ENCODE data around the gene ADRA2B.
"Not testable (repeated sequence)": the region's sequence is repeated elsewhere in the genome, so short reads cannot be mapped to it uniquely, and the experiment has no call there.

ADRA2B gene

DNA sequence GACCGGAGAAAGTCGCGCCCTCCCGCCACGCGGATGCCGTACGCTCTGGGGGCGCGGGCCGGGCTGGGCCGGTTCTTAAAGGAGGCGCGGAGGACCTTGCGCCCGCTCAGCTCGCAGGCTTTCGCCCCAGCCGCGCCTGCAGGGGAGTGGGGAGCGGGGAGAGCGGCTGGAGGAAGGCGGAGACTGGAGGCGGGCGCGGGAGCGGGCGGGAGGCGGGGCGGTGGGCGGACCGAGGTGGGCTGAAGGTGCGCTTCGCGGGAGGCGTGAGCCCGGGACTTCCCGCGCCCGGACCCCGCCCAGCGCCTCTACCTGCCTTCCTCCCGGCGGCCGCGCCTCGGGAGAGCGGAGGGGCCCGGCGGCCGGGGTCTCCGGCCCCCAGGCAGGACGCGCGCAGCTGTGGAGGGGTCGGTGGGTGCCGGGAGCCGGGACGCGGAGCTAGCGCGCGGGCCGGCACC lies at the start of gene ADRA2B:
Gene ADRA2B (minus strand): TSS at position 148 of the 455 bp plus-strand sequence. CDS start 422 bp downstream, outside the sequence.
- DNase-seq (ENCODE audit: low read depth): peak; percentile 7

DNA sequence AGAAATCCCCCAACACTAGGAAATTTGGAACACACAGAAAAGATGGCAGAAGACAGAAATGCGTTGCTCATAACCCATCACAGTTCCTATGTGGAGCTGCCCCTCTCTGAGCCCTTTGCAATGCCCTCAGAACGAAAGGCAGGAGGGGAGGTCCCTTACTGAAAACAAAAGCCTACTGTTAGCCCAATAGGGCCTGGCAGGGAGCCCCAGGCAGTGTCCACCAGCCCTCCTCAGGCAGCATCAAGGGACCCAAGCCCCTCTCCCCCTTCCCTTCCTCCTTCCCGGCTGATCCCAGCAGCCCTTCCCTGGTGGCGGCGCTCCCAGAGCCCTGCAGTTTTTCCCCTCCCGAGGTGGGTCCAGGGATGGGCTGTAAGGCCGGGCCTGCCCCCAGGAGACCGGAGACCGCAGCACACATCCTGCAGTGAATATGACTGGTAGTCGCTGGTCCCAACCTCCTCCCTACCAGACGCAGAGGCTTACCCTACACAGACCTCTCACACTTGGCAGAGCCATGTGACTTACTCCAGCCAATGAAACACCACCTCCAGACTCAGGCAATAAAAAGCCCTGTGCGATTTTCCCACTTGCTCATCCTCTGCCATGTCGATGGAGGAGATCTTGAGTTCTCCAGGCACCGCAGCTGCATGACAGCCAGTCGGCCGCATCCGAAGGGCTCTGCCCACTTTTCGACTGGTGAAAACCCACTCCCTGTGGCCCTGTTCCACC lies 48.3 kb upstream of the ADRA2B start:
- DNase-seq (ENCODE audit: low read depth): no peak

DNA sequence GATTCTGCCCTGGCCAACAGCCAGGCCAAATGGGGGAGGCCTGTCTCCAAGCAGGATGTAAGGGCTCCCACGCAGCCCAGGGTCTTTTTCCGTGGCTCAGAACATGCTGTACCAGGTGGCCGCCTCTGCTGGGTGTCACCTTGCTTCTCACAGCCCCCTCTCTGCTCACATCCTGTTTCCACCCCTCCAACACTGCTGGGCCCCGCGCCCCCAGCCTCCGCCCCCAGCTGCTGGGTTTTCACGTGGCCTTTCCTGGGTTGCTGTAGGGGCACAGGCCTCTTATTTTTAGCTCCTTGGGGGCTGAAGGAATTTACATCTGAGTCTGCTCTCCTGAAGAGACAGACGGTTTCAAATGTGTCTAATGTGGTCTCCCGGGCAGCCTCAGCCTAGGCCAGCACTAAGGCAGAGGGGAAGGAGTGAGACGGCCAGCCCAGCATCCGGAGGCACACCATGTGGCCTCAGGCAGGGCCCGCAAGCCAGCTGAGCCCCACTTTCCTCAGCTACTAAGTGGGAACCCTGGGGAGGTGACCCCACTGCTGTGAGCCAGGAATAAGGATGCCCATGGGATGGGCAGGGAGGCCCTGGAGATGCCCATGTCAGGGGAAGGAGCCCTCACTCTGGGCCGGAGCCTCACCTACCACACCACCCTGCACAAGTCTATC lies 47.5 kb upstream of the ADRA2B start:
- no peak for DNase-seq (ENCODE audit: low read depth)

DNA sequence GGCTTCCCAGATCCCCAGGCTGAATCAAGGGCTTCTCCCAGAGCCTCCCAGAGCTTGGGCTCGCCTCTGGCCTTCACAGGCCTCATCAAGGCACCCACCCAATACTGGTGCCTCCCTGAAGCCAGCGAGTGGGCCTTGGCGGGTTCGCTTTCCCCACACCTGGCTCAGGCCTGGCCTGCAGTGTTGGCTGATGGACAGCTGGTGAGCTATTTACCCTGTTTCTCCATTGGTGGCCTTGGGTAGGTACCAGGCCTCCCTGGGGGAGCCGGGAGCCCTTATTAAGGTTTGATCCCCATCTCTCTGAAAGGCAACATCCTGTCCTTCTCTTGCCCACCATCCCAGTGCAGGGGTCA lies 47.0 kb upstream of the ADRA2B start:
- DNase-seq (ENCODE audit: low read depth): no peak

DNA sequence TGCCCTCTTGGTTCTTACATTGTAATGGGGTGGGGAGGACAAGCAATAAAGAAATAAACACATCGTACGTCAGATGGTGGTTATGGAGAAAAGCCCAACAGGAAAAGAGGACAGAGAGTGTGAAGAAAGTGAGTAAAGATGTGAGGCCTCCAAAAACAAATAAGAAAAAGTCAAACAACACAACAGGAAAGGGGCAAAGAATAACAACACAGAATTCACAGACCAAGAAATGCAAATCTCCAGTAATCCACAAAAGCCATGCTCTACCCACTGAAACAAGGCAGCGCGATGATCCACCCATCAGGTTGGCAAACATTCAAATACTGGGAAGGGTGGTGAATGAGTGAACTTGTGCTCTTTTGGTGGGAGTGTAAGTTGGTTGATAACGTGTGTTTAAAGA lies 45.5 kb upstream of the ADRA2B start:
- DNase-seq (ENCODE audit: low read depth): peak; percentile 21

DNA sequence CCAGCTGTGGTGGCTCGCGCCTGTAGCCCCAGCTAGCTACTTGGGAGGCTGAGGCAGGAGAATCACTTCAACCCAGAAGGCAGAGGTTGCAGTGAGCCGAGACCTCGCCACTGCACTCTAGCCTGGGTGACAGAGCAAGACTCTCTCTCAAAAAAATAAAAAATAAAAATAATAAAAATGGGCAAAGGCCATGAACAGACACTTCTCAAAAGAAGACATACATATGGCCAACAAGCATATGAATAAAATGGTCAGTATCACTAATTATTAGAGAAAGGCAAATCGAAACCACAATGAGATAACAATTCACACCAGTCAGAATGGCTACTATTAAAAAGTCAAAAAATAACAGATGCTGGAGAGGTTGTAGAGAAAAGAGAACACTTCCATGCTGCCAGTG lies 44.0 kb upstream of the ADRA2B start:
- DNase-seq (ENCODE audit: low read depth): not testable (repeated sequence)

DNA sequence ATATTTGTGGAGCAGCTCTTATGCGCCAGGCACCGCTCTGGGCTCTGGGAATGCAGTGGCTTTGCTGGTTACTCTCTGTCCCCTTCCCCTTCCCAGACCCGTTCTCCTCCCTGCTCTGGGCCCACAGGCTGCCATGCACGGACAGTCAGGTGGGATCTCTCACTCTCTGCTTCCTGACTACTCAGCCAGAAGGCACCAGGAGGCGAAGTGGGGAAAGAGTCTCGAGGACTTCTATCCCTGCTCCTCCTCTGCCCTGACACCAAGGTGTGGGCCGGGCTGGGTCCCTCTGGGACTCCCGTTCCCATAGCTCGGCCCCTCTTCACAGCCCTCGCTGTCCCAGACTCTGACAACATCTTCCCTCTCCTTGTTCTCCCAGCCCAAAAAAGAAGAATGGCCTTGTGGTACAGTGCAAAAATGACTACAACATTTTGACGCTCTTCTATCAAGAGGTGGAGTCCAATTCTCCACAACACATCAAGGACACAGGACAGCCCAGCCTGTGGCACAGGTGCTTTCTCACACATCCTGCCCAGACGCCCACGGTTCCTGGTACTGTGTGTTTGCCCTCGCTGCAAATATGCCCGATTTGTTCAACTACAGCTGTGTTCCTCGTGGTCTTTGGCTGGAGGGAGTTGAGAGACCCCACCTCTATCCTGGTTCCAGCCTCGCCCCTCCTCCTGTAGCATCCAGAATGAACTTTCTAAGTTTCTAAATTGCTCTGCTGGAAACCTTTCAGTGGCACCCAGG lies 42.9 kb upstream of the ADRA2B start:
- DNase-seq (ENCODE audit: low read depth): no peak

DNA sequence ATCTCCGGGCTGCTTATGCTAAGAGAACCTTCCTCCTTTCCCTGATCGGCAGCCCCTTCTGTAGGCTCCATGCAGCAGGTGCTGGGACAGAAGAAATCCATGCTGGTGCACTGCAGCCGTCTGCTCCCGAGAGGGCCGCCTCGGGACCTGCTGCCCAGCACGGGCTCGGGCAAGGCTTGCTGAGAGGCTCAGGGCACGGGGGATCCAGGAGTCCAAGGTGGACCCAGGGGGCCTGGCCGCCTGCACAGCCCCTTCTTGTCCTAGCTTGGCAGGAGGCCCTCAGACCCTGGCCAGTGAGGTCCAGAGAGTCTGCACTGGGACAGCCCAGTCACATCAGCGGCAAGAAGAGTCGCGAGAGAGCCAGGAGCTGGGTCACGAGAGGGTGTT lies 42.2 kb upstream of the ADRA2B start:
- no peak for DNase-seq (ENCODE audit: low read depth)

DNA sequence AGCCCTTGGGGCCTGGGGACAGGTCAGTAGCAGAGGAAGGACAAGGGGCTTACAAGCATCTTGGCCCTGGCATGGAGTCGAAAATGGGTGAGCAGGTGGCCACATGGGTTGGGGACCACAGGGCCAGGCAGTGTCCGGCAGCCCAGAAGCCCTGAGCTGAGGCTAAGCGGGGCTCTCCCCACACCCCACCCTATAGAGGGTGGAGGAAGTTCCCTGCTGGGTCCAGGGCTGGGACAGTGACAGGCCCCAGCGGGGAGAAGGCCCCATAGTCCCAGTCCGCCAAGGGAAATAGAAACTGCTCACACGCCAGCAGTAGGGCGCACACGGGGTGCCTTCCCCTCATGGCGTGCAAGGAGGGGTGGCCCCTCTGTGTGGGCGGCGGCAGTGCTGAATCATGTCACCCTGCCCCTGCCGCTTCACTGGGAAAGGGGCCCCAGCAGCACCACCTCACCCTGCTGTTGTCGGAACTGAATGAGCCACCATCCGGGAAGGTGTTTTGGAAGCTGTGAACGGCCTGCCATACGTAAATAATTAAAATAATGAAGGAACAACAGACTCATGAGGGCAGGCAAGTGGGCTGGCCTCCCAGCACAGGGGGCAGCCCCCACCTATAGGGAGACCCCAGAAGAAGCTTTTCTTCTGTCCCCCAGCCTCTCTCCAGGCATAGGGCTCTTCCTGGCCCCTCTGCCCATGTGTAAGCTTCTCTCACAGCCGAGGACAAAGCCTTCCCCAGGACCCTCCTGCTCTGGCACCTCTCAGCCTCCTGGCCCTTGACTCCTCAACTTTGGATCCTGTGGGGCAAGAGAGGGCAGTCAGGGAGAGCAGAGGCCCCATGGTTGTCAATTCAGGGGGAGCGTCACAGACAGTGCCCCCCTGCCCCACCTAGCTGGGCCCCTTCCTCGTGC lies 41.5 kb upstream of the ADRA2B start:
- DNase-seq (ENCODE audit: low read depth): no peak

DNA sequence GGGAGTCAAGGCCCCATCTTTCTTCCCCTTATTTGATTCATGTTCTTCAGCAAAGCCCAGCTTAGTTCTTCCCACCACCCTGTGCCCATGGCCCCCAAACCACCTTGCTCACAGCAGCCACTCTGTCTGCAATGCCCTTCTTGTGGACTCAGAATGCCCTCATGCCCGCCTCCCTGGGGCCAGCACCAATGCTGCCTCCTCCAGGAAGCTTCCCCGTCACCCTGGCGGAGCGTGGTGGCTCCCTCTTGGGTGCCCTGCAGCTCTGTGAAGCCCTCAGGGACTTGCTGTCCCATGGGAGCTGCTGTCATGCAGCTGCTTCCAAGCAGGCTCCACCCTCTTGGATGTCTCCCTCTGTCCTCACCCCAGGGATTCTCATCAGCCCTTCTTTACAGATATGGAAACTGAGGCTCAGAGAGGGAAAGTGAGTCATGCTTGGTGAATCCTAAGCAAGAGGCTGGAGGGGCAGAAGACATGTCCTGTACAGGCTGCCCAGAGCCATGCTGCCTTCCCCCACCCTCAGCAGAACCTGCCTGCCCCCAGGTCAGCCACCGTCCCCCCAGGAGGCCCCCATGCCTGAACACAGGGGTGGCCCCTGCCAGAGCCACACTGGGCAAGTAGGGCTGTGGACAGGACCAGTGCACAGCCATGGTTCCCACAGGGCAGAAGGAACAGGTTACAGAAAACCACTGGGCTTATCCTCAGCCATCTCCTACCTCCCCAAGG lies 40.7 kb upstream of the ADRA2B start:
- no peak for DNase-seq (ENCODE audit: low read depth)

DNA sequence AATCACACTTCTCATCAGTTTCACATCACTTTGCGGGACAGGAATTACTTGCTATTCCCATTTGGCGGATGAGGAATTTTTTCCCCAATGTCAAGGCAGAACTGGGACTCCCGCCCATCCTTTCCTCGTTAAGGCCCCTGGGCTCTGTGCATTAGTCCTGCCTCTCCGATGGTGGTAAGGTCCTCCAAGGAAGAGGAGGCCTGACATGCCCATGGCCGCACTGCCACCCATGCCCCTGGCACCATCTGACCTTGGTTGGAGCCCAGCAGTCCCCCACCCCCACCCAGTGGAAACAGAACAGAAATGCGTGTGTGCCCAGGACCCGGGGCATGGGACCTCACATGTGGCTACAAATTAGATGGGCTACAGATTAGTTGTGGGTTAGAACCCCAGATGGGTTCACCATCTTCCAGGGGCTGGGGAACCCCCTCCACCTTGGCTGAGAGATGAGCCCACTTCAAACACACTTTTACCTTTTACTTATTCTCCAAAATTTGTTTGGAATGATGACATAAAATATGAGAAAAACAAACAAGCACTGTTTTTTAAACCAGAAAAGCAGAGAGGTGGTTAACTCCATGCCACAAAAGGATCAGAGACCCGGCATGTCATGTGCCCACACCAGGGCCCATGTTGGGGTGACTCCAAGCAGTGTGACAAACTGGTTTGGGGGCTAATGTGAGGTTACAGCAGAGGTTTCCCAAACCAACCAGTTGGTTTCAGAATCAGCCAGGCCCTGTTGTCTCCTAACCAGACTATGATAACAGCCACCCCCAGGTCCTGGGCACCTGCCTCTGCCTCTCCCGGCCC lies 39.8 kb upstream of the ADRA2B start:
- DNase-seq (ENCODE audit: low read depth): no peak

DNA sequence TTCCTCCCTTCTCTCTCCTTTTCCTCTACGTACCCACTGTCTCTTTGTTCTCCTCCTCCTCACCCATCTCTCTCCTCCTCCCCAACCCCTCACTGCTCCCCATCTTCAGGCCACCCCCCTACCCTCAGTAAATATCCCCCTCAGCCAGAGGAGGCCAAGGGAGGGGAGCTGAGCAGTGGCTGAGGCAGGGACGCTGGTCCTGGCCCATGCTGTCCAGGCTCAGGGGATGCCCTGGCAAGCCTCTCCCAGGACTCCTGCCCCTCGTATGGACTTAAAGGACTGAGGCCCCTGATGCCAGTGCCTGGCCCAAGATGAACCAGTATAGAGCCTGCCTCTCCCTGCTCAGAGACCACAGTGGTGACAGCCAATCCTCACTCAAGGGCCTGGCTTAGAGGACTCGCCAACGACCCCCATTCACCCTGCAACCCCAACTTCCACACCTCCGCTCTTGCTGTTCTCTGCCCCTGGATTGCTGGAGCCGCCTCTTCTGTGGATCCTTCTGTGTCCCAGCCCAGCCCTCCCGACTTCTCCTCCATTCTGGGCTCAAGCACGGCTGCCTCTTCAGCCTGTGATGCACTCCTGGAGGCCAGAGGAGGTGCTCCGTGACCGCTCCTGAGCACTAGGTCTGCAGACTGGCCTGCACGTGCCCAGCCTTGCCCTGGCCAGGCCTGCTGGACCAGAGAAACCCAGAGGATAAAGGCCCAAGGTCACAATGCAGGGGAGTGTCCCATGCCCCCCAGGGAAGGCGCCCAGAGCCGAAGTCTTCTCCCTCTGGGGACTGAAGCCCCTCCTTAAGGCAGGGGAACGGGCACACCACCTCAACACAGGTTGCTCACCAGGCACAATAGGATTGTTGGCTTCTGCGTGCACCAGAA lies 38.4 kb upstream of the ADRA2B start:
- DNase-seq (ENCODE audit: low read depth): no peak

DNA sequence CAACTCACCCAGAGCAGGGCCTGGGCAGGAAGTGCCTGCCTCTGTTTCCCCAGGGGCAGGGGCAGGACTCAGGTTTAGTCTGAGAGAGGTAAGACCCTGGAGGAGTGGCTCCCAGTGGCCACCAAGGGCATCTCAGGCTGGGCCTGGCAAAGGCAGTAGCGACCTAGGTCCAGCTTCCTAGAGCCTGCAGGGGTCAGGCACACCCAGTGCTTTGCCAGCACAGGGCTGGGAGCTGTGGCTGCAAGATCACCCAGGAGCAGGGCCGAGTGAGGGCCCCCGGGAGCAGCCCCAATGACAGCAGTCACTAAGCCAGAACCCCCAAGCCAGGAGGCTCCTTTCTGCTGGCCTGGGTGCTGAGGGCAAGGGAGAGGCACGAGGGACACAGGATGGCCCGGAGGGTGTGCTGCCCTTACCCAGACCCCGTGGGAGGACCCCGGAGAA lies 37.6 kb upstream of the ADRA2B start:
- no peak for DNase-seq (ENCODE audit: low read depth)

DNA sequence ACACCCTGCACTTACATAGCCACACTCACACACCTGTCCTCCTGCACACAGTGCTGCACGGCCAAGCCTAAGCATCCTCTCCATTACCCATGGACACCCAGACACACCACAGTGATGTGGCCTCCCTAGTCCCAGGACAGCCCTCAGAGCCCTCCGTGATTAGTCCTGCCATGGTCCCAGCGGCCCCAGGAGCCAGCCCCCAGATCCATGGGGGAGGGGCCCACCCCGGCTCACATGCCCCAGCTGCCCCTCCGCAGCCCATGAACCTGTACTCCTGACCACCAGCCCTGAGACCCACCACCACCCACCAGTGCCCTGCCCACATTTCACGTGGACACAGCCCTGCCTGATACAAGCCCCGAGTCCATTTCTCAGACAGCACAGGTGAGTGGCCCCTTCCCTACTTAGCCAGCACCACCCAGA lies 36.9 kb upstream of the ADRA2B start:
- DNase-seq (ENCODE audit: low read depth): no peak

DNA sequence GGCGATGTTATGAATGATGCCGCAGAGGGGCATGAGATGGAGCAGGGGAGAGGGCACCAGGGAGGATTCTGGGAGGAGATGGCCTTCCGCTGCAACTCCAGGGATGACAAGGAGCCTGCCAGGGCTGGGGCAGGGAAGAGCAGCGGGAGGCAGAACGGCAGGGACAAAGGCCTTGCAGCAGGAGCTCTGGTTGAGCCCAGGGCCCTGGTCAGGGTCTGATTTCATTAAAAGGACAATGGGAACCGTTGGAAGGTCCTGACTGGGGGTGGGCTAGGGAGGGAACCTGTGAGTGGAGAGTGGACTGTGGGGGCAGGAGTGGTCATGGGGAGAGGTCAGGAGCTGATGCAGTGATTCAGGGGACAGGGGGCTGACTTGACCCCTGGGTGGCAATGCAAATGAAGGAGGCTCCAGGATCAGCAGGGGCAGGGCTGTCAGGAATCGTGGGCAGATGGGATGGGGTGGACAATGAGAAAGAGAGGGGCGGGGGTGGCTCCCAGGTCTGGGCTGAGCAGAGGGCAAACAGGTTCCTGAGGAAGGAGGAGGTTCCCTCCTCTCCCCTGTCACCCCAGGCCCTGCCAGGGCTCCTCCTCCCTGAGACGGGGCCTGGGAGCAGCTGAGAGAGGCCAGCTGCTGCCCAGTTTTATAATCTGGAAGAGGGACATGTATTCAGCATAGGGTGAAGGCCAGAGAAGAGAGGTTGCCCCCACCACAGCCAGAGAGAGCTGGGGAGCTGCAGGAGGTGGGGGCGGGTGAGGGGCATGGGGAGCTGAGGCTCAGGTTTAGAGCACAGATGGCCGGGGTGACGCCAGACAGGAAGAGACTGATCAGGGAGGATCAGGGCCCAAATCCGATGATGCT lies 36.2 kb upstream of the ADRA2B start:
- no peak for DNase-seq (ENCODE audit: low read depth)

DNA sequence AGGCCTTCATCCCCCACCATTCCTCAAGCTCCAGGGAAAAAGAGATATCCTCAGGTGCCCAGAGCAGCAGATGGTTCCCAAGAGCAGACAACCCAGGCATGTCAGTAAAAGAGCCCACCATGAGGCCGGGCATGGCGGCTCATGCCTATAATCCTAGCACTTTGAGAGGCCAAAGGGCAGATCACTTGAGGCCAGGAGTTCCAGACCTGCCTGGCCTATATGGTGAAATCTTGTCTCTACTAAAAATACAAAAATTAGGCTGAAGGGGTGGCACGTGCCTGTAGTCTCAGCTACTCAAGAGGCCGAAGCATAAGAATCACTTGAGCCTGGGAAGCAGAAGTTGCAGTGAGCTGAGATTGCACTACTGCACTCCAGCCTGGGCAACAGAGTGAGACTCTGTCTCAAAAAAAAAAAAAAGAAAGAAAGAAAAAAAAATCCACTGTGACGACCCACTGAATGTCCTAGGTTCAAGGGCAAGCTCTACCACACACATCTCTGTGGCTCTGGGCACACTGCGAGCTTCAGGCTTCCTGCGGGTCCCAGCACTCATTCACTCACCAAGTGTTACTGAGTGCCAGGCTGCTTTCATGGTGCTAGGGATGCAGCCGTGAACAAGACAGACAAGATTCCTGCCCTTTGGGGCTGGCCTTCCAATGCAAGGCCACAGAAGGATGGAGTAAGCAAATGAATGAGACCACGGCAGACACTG lies 35.4 kb upstream of the ADRA2B start:
- no peak for DNase-seq (ENCODE audit: low read depth)

DNA sequence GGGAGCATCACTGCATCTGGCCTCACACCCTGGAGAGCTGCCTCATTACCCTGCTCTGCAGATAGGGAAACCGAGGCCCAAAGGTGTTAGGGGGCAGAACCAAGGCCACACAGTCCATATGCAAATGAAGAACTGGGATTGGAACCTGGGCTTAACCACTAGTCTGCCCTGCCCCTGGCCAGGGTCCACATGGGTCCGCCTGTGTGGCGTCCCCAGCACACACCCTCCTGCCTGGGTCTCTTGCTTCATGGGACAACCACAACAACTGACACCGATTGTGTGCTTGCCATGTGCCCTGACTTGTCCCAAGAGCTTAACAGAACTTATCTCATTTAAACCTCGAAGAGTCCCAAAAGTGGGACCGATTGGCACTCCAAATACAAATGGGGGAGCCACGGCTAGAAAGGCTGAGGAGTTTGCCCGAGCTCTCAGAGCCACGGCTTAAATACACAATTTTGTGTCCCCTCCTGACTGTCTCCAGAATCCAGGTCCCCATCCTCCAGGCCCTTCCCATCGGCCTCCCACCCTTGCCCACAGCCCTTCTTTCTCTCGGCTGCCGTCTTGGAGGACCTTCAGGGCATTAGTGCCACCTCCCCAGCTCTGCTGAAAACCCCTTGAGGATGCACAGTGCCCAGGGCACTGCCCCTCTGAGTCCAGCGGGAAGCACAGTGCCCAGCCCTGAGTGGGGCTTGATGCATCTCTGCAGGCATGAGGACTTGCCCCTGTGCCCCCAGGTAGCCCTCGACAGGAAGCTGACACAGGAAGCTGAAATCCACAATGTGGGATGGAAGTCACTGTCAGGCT lies 34.6 kb upstream of the ADRA2B start:
- no peak for DNase-seq (ENCODE audit: low read depth)
